Adrenal gland (tissue), 5 donors: ENCODE results near the gene COQ2.

Experiments
- POLR2A ChIP-seq, 2 donors: fragments of 450-650 bp; IDR thresholded peaks; one replicate each; pipeline ENCODE4 v1.6.1; 2017; ENCODE audit warnings: antibody characterized with exemption in 2 of 2, mild to moderate bottlenecking in 2 of 2, moderate library complexity in 1 of 2
- TF ChIP-seq, protein P1 (sequence below), 6 experiments: fragments of 450-650 bp in 4 of 6; fragments of 200-600 bp in 2 of 6; sonication (generic) in 1 of 6; IDR thresholded peaks; 1 replicate in 5 of 6; 2 replicates in 1 of 6; pipeline versions ENCODE4 v1.5.1 to v1.8.0; 2016 to 2021; ENCODE audit warnings: antibody characterized with exemption in 6 of 6, mild to moderate bottlenecking in 2 of 6, moderate library complexity in 1 of 6
- donor health status: DM: no; HTN: no; CAD: no.

DNA sequence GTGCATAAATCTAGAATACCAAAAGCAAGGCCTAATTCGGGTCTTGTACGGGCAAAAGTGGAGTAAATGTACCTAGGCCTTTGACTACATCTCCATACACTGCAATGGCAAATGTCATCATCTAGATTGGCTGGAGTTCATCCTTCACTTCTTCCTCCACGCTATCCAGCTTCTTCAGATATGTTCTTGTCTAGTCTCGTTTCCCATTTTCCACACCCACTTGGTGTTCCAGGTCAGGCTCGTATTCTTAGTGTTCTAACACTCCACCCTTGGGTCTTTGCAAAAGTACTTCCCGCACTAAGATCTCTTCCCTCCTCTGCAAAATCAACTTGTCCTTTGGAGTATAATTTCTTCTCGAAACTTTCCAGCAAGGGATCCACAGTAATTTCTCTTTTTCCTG is 1.4 kb downstream of the COQ2 start:
- TF ChIP-seq, protein P1, sequence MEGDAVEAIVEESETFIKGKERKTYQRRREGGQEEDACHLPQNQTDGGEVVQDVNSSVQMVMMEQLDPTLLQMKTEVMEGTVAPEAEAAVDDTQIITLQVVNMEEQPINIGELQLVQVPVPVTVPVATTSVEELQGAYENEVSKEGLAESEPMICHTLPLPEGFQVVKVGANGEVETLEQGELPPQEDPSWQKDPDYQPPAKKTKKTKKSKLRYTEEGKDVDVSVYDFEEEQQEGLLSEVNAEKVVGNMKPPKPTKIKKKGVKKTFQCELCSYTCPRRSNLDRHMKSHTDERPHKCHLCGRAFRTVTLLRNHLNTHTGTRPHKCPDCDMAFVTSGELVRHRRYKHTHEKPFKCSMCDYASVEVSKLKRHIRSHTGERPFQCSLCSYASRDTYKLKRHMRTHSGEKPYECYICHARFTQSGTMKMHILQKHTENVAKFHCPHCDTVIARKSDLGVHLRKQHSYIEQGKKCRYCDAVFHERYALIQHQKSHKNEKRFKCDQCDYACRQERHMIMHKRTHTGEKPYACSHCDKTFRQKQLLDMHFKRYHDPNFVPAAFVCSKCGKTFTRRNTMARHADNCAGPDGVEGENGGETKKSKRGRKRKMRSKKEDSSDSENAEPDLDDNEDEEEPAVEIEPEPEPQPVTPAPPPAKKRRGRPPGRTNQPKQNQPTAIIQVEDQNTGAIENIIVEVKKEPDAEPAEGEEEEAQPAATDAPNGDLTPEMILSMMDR (IDR thresholded peaks at IDR 0.05), result no peak
- TF ChIP-seq POLR2A (IDR thresholded peaks at IDR 0.05), result no peak
